Vagina (tissue), 2 donors: ENCODE measurements around the gene STAT6.

Experiments
- CTCF ChIP-seq, 3 experiments: fragments of 450-650 bp in 2 of 3; fragments of 200-600 bp in 1 of 3; sonication (generic) in 1 of 3; IDR thresholded peaks; one replicate each; pipeline ENCODE4 v1.5.1; 2017 to 2019; ENCODE audit warnings: antibody characterized with exemption in 3 of 3, mild to moderate bottlenecking in 2 of 3, moderate library complexity in 2 of 3
- POLR2A ChIP-seq, 2 donors: fragments of 450-650 bp; IDR thresholded peaks; one replicate each; pipeline ENCODE4 v1.6.1; 2017; ENCODE audit warnings: antibody characterized with exemption in 2 of 2, mild to moderate bottlenecking in 2 of 2, moderate library complexity in 2 of 2

- TF ChIP-seq POLR2A (IDR thresholded peaks at IDR 0.05): no peak
- TF ChIP-seq CTCF (IDR thresholded peaks at IDR 0.05): no peak
Observed at GRCh38 chr12:57090490-57090889, 20.7 kb downstream of the STAT6 start.
